DND-41 (cell line): Measurements from ENCODE around the gene WDFY3.

Experiments used
- ATAC-seq: fragments of 200-7000 bp; cut with Tn5 transposase; 3 replicates; pipeline ENCODE4 v1.9.1; 2021; ENCODE audit warnings: low read depth; ENCODE audit not compliant: insufficient read depth
- DNase-seq: peaks from one replicate; pipeline ENCODE4 v3.0.0-alpha.2; 2020
- H2AFZ ChIP-seq: 2 replicates; pipeline ENCODE4 v1.6.0; 2012; ENCODE audit warnings: low read depth, low read length
- H3K27ac ChIP-seq: 2 replicates; pipeline ENCODE4 v1.5.1; 2012; ENCODE audit warnings: low read length, inconsistent platforms
- H3K27me3 ChIP-seq: fragments of 200-600 bp; sonication (generic); 2 replicates; pipeline ENCODE4 v1.6.0; 2012; ENCODE audit warnings: low read length, mild to moderate bottlenecking, inconsistent platforms; ENCODE audit not compliant: insufficient read depth, poor library complexity
- H3K36me3 ChIP-seq: 2 replicates; pipeline ENCODE4 v1.5.1; 2012; ENCODE audit warnings: low read length, inconsistent platforms; ENCODE audit not compliant: insufficient read depth
- H3K4me1 ChIP-seq: 2 replicates; pipeline ENCODE4 v1.5.1; 2012; ENCODE audit warnings: mild to moderate bottlenecking, low read length; ENCODE audit not compliant: insufficient read depth
- H3K4me2 ChIP-seq: 2 replicates; pipeline ENCODE4 v1.6.0; 2012; ENCODE audit warnings: mild to moderate bottlenecking, moderate library complexity, low read length, inconsistent platforms; ENCODE audit not compliant: insufficient read depth
- H3K4me3 ChIP-seq, 2 experiments: fragments of 200-600 bp in 1 of 2; shearing (Covaris generic) in 1 of 2; 2 replicates each; pipeline ENCODE4 v1.5.1; 2012 to 2016; ENCODE audit warnings: inconsistent platforms in 2 of 2, low read length in 2 of 2, mild to moderate bottlenecking in 2 of 2, low read depth in 1 of 2, moderate library complexity in 1 of 2
- H3K79me2 ChIP-seq: 2 replicates; pipeline ENCODE4 v1.6.0; 2012; ENCODE audit warnings: low read length, inconsistent platforms; ENCODE audit not compliant: insufficient read depth
- H3K9ac ChIP-seq: 2 replicates; pipeline ENCODE4 v1.6.0; 2012; ENCODE audit warnings: low read depth, mild to moderate bottlenecking, inconsistent platforms, low read length, moderate library complexity
- H3K9me3 ChIP-seq: 2 replicates; pipeline ENCODE4 v1.5.1; 2012; ENCODE audit warnings: low read length, moderate library complexity, mild to moderate bottlenecking, inconsistent platforms; ENCODE audit not compliant: insufficient read depth, severe bottlenecking
- H4K20me1 ChIP-seq: 2 replicates; pipeline ENCODE4 v1.6.0; 2012; ENCODE audit warnings: low read length; ENCODE audit not compliant: insufficient read depth
- CTCF ChIP-seq: IDR thresholded peaks from 2 replicates; pipeline ENCODE4 v1.5.1; 2012; ENCODE audit warnings: borderline replicate concordance, low read length, moderate library complexity, mild to moderate bottlenecking; ENCODE audit not compliant: poor library complexity, severe bottlenecking; ENCODE audit errors: extremely low read depth
- EZH2 ChIP-seq: IDR thresholded peaks from 3 replicates; pipeline ENCODE4 v1.6.1; 2012; ENCODE audit warnings: borderline replicate concordance, low read depth, mild to moderate bottlenecking, moderate library complexity, low read length, inconsistent platforms; ENCODE audit not compliant: severe bottlenecking

Gene WDFY3

GRCh38 chr4:84691800-84692199, 274.7 kb downstream of the WDFY3 start:
- Histone ChIP-seq H3K79me2 (no peaks in the 10 kb centered on the region), H3K27me3 (no peaks in the 10 kb centered on the region), H2AFZ (no peak overlapping the region), H3K27ac (no peak overlapping the region), H3K4me3 (no peak overlapping the region), H3K4me1 (no peaks in the 10 kb centered on the region), H3K4me2 (no peak overlapping the region), H4K20me1 (no peaks in the 10 kb centered on the region), H3K9me3 (no peaks in the 10 kb centered on the region), H3K9ac (no peak overlapping the region), H3K36me3 (no peaks in the 10 kb centered on the region)
- no peak for TF ChIP-seq CTCF
- no peak for TF ChIP-seq EZH2
- no peak for ATAC-seq
- DNase-seq = no peak

- no peak overlapping the region for H3K27ac ChIP-seq
- TF ChIP-seq CTCF = no peak
- TF ChIP-seq EZH2 = no peak
- no peak overlapping the region for H2AFZ ChIP-seq
- DNase-seq (no peak), ATAC-seq (no peak)
- no peaks in the 10 kb centered on the region for H3K79me2 ChIP-seq
- no peak overlapping the region for H3K9ac ChIP-seq
- no peaks in the 10 kb centered on the region for H3K36me3 ChIP-seq
- H3K27me3 ChIP-seq = no peaks in the 10 kb centered on the region
- no peak overlapping the region for H3K4me3 ChIP-seq
- no peaks in the 10 kb centered on the region for H3K4me1 ChIP-seq
- no peak overlapping the region for H3K4me2 ChIP-seq
- no peaks in the 10 kb centered on the region for H3K9me3 ChIP-seq
- H4K20me1 ChIP-seq = no peaks in the 10 kb centered on the region
These were observed 275.3 kb downstream of the WDFY3 start for GRCh38 chr4:84691170-84691691.

GRCh38 chr4:84690481-84690880, 276.0 kb downstream of the WDFY3 start:
- Histone ChIP-seq H3K27me3 (no peaks in the 10 kb centered on the region), H3K36me3 (no peaks in the 10 kb centered on the region), H3K4me1 (no peaks in the 10 kb centered on the region), H3K27ac (no peak overlapping the region), H3K4me3 (no peak overlapping the region), H3K9me3 (no peaks in the 10 kb centered on the region), H3K79me2 (no peaks in the 10 kb centered on the region), H4K20me1 (no peaks in the 10 kb centered on the region), H2AFZ (no peak overlapping the region), H3K4me2 (no peak overlapping the region), H3K9ac (no peak overlapping the region)
- no peak for DNase-seq
- no peak for ATAC-seq
- no peak for TF ChIP-seq CTCF
- no peak for TF ChIP-seq EZH2

- no peak for TF ChIP-seq EZH2
- no peak for TF ChIP-seq CTCF
- H3K36me3 ChIP-seq = no peaks in the 10 kb centered on the region
- no peak overlapping the region for H3K9ac ChIP-seq
- no peaks in the 10 kb centered on the region for H3K79me2 ChIP-seq
- DNase-seq = no peak
- no peak overlapping the region for H2AFZ ChIP-seq
- ATAC-seq = no peak
- no peaks in the 10 kb centered on the region for H3K27me3 ChIP-seq
- H3K4me2 ChIP-seq = no peak overlapping the region
- no peak overlapping the region for H3K4me3 ChIP-seq
- H3K4me1 ChIP-seq = no peaks in the 10 kb centered on the region
- H3K9me3 ChIP-seq = no peaks in the 10 kb centered on the region
- no peak overlapping the region for H3K27ac ChIP-seq
- no peaks in the 10 kb centered on the region for H4K20me1 ChIP-seq
These were observed 277.3 kb downstream of the WDFY3 start for GRCh38 chr4:84689197-84689596.
